ENCODE results near the gene SLC17A7.
"Not testable (repeated sequence)": the region's sequence is repeated elsewhere in the genome, so short reads cannot be mapped to it uniquely, and the experiment has no call there.

The SLC17A7 gene

DNA sequence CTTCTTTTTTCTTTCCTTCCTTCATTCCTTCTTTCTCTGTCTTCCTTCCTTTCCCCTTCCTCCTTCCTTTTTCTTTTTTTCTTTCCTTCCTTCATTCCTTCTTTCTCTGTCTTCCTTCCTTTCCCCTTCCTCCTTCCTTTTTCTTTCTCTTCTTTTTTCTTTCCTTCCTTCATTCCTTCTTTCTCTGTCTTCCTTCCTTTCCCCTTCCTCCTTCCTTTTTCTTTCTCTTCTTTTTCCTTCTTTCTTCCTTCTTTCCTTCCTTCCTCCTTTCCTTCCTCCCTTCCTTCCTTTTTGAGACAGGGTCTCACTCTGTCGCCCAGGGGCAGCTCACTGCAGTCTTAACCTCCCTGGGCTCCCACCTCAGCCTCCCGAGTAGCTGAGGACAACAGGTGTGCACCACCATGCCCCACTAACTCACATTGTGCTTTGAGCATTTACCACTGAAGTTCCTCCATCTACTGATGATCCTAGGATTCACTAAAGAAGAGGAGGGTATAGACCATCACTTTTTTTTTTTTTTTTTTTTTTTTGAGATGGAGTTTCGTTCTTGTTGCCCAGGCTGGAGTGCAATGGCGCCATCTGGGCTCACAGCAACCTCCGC lies 2.9 kb upstream of the SLC17A7 start:
- DNase-seq (ENCODE audit: low spot score): not testable (repeated sequence)

DNA sequence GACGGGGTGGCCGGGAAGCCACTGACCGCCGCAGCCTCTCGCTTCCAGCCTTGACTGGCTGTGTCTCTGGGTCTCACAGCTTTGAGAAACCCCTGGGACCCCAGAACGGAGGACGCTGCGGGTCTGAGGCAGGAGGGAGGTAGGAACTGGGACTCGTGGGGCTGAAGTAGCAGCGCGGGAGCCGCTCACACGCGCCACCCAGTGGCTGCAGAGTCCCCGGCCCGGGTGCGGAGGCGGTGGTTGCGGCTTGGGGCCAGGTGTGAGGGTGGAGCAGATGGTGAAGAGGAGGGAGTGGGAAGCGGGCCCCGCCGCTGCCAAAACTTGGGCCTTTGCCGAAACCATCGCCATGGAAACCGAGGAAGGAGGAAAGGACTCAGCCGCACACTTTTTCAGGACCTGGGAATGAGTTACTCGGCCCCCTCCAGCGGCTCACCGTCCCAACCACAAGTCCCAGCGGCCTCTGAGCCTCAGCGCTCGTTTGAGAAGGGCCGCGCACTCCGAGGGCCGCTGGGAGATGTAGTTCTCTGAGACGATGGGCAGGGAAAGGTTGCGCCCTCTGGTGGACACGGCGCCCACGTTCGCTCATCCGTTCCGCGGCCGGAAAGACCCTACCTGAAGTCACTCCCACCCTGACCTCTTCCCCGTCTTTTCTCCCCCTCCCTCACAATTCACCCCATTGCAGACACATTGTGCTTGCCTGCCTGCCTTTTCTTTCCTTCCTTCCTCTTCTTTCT lies 2.2 kb upstream of the SLC17A7 start:
- peak; percentile 87 for DNase-seq (ENCODE audit: low spot score)

DNA sequence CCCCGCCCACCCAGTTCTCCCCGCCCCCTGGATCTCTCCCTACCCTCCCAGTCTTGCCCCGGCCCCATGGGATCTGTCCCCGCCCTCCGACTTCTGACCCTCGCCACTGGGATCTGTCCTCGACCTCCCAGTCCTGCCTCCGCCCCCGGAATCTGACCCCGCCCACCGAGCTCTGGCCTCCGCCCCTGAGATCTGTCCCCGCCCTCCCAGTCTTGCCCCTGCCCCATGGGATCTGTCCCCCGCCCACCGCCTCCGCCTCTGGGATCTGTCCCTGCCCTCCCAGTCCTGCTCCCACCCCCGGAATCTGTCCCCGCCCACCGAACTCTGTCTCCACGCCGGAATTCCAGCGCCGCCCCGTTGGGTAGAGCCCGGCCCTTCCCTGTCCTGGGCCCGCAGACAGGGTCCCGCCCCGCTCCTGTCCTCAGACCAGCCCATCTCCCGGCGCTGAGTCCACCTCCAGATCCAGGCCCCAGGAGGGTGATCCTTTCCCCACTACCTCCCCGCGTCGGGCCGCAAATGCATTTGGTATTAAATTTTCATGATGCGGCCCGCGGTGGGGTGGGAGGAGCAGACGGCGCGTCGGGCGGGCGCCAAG lies 1.5 kb upstream of the SLC17A7 start:
- DNase-seq (ENCODE audit: low spot score): peak; percentile 90

DNA sequence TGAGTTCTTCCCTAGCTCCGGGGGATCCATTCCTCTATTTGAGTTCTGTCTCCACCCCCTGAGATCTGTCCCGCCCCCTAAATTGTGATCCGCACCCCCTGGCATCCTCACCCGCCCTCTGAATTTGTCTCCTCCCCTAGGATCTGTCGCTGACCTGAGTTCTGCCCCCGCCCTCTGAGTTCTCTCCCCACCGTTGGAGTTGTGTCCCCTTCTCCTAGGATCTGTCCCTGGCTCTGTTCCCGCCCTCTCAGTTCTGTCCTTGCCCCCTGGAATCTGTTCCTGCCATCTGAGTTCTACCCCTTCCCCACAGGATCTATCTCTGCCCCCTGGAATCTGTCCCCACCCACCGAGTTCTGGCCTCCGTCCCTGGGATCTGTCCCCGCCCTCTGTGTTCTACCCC lies 1.0 kb upstream of the SLC17A7 start:
- no peak for DNase-seq (ENCODE audit: low spot score)

DNA sequence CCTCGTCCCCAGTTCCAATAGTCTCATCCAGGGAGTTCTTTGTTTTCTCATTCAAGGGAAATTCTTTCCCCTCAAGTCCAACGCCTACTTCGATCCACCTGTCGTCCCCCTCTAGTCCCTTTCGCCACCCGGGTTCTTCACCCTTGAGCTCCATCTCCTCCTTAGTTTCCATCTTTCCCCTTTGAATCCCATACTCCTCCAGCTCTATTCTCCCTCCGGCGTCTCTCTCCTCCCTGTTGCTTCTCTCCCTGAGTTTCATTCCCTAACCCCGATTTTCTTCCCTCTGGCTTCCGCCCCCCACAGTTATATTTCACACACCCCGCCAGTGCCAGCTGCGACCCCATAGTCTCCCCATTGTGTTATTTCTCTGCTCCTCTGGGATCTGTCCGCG lies 628 bp upstream of the SLC17A7 start:
- no peak for DNase-seq (ENCODE audit: low spot score)

DNA sequence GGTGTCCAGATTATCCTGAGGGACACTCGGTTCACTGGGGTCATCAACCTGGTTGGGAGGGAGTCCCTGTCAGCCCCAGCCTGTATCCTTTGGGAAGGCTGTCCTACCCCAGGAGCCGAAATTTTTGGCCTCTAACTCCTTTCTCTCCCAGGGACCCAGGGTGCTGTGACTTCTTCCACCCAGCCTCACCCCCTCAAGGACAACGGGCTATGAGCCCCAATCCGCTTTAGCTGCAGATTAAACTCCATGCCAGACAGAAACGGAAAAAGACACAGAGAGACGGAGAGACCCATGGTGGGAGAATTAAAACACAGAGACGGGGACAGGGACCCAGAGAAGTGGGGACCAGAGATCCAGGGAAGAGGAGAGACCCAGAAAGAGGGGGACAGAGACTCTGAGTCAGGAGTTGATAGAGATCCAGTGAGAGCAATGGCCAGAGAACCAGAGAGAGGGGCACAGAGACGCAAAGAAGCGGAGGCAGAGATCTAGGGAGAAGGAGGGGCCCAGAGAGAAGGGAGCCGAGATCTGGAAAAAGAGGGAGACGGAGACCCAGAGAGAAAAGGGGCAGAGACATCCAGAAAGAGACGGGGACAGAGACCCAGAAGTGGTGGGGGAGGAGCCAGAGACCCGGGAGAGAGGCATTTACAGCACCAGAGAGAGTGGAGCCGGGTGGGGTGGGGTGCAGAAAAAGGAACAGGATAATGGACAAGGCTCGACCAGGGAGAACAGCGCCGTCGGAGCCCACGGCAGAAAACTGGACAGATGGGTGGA lies 703 bp downstream of the SLC17A7 start:
- DNase-seq (ENCODE audit: low spot score): no peak

DNA sequence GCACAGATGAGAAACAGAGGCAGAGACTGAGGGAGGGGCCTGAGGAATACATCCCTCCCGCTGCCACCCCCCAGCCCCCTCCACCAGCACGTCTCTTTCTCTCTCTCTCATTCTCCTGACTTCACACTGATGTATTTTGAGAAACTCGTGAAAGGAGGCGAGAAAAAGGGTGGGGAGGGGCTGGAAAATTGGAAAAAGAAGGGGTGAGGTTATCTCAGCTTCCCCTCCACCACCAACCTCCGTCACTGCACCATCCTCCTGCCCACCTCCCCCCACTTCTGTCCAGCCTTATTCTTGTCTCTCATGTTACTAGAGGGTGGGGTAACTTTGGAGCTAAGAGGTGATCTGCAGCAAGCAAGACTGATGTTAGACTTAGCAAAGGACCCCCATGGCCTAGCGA lies 1.5 kb downstream of the SLC17A7 start:
- no peak for DNase-seq (ENCODE audit: low spot score)

DNA sequence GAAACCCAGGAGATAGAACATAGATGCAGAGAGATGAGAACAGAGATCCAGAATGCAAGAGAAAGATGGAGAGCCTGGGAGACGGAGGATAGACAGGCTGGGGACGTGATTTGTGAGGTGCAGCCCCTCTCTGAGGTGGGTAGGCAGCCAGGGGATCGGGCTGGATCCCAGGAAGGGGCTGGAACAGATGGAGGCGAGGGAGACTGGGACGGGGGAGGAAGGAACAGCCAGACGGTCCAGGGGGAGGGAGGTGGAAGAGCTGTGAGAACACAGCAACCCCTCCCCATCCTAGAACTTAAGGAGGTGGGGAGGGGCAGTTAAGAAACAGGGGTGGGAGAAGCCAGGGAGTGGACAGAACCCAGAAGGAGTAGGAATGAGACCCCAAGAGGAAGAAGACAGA lies 3.1 kb downstream of the SLC17A7 start:
- no peak for DNase-seq (ENCODE audit: low spot score)

DNA sequence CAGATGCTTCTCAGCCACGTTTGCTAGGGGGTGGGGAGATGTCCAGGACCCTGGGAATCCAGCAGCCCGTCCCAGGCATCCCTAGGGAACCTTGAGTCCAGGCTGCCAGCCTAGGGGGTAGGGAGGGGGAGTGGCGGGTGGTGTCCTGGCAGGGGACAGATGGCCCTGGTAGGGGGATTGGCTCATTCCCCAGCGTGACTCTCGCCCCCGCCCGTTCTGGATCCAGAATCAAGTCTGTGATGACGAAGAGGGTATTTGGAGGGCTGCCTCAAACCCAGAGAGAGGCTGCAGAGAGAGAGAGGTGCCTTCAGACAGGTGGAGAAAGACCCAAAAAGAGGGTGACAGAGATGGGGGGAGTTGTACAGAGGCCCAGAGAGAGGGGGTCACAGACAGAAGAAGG lies 4.1 kb downstream of the SLC17A7 start:
- peak; percentile 82 for DNase-seq (ENCODE audit: low spot score)

DNA sequence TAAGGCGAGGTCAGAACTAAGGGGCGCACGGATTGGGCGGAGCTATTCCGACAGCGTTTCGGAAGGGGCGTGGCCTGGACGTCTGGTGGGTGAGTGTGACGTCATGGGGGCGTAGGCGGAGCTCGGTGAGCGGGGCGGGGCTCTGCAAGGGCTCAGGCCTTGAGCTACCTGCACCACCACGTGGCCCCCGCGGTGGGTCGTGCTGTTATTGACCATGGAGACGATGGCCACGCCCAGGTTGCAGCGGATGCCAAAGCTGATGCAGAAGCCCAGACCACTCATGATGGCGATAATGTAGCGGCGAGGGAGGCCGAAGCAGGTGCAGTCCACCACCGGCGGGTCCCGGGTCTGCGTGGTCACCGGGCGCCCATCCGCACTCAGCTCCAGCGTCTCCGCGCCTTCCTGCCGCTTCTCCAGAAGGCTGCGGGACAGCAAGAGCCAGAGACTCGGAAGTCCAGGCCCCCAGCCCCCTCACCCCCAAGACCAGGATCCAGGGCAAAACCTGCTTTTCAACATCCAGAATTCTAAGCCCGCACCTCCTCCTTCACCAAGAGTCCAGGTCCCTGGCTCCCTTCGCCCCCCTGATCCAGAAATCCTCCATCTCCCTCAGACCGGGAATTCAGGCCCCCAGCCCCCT lies 4.8 kb downstream of the SLC17A7 start:
- no peak for DNase-seq (ENCODE audit: low spot score)

DNA sequence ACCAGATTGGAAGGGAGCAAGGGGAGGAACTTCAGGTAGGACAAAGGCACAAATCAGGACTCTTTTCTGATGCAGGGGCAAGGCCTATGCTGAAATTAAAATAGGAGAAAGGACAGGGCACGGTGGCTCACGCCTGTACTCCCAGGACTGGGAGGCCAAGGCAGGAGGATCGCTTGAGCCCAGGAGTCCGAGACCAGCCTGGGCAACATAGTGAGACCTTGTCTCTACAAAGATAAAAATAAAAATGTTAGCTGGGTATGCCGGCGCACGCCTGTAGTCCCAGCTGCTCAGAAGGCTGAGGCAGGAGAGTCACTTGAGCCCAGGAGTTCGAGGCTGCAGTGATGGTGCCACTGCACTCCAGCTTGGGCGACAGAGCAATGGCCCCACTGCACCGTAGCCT lies 5.7 kb downstream of the SLC17A7 start:
- no peak for DNase-seq (ENCODE audit: low spot score)

DNA sequence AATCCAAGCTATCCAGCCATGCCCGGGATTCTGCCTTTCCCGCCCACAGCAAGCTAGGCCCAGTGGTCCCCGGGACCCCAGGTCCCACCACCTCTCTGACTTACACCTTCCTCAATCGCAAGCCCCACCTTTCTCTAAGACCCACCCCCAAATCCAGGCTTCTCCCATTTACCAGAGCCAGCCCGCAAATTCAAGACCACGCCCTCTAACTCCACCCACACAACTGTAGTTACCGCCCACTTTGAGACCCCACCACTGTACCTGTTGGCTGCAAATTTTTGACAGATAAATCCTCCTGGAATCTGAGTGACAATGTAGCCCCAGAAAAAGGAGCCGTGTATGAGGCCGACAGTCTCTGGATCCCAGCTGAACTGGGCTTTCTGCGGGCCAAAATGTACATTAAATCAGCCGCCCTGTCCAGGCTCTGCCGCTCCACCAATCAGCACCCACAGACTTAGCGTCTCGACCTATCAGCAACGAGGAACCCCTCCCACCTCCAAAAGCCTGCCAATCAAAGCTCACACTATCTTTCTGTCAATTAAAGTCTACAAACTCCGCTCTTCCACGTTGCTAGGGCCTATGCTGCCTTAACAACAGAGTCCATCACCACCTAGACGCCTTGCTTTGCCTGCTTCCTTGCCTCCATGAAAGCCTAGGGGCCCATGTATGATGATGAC lies 6.3 kb downstream of the SLC17A7 start:
- no peak for DNase-seq (ENCODE audit: low spot score)

DNA sequence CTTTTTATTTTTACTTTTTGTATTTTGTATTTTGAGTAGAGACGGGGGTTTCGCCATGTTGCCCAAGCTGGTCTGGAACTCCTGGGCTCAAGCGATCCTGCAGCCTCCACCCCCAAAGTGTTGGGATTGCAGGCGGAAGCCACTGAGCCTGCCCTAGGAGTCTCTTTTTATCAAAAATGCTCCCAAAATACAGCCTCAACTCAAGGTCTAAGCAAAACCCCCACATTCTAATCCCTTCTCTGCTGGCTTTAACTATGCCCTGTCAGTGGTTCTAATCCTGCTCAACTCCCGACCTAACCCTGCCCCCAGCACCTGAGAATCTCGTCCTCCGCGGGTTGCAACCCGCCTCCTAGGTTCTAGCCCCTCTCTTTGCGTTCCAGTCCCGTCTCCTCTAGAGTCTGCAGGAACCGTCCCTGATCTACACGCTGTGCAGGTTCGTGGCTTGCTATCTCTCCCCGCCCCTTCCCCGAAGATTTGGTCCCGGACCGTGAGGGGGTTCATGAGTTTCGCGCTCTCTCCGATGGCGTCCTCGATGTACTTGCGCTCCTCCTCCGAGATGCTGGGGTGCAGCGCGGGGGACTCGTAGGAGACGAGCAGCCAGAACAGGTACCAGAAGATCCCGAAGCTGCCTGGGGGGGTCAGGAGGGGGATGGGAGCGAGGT lies 8.0 kb downstream of the SLC17A7 start:
- DNase-seq (ENCODE audit: low spot score): no peak

DNA sequence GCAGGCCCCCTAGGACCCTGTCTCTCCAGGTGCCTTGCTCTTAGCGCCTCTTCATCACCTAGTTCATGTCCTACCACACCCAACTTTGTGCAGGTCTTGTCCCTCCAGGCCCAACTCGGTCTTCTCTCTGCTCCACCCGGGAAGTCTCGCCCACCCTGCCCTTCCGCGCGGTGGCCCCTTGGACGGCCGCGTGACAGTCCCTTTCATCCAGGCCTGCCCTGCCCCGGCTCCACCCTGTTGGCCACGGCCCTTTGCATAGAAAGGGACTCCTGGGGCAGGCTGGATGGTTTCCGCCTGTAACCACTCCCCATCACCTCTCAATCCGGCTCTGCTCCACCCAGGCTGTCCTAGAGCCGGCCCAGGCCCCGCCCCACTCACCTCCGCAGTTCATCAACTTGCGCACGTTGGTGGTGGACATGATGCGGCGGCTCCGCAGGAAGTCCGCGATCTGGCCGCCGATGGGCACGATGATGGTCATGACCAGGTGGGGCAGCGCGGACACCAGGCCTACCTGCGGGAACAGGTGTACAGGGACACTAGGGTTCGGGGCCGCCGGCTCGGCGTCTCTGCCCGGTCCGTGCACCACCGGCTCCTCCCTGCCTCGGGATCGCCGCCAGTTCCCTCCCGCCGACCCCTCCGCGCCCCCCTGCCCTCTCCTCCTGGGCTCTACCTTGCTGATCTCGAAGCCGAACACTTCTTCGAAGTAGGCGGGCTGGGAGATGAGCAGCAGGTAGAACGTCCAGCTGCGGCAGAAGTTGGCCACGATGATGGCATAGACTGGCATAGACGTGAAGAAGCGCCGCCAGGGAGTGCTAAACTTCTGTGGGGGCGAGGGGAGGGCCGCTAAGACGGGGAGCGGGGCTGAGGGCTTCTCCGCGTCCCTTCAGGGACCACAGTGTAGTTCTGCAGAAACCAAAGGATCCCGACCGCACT lies 8.9 kb downstream of the SLC17A7 start:
- DNase-seq (ENCODE audit: low spot score): no peak

DNA sequence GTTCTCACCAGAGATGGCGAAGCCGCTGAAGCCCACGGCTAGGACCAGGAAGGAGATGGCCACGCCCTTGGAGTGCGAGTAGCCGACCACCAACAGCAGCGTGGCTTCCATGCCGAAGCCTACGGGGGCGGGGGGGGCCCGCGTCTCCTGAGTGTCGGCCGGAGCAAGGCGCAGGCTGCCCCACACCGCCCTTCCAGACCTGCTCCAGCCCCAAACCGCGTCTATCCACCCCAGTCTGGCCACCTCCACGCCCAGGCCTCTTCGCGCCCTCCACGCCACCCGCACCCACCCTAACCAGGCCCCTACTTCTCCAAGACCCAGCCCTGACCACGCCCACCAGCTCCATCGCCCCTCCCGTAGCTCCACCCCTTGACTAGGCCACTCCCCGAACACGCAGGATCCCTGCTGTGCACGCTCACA lies 10.0 kb downstream of the SLC17A7 start:
- DNase-seq (ENCODE audit: low spot score): no peak

DNA sequence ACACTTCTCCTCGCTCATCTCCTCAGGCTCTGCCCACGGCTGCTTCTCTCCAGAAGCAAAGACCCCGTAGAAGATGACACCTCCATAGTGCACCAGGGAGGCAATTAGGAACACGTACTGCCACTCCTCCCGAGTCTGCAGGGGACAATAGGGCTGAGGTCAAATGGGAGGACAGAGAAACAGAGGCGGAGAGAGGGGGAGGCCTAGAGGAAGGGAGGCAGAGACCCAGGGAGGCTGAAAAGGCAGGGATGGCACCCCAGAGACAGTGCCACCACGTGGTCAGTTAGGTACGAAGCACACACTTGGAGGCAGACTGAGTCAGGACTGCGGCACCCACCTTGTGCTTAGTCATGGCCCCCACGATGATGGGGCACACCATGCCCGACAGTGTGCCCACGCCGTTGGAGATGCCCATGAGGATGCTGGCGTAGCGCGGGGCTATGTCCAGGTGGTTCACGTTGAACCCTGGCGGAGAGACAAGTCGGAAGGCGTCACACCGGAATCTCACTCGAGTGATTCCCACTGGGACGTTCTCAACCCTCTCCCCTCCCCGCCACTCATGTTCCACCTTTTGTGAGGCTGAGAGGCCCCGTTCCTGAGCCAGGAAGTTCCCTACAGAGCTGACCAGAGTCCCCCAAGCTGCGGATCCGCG lies 10.5 kb downstream of the SLC17A7 start:
- DNase-seq (ENCODE audit: low spot score): no peak

DNA sequence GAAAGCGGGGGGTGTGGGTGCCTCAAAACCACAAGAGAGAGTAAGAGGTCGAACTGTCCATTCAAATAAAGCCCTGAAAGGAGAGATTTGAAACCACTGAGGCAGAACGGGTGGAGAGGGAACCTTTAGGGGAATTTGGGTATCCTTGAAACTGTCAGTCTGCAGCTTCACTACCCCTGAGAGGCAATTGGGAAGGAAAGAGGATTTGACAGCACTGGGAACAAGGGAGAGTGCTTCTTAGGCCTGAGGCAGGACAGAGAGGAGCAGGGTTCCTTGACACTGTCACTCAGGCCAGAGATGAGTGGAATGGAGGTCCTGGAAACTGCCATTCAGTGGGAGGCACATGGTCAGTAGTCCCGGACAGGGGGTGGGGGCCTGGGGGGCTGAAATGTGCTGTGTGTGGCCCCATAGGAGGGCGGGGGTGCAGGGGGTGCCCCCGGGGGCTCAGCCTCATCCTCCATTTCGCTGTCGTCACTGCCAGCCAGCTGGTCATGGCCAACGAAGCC lies 11.1 kb downstream of the SLC17A7 start:
- DNase-seq (ENCODE audit: low spot score): no peak

DNA sequence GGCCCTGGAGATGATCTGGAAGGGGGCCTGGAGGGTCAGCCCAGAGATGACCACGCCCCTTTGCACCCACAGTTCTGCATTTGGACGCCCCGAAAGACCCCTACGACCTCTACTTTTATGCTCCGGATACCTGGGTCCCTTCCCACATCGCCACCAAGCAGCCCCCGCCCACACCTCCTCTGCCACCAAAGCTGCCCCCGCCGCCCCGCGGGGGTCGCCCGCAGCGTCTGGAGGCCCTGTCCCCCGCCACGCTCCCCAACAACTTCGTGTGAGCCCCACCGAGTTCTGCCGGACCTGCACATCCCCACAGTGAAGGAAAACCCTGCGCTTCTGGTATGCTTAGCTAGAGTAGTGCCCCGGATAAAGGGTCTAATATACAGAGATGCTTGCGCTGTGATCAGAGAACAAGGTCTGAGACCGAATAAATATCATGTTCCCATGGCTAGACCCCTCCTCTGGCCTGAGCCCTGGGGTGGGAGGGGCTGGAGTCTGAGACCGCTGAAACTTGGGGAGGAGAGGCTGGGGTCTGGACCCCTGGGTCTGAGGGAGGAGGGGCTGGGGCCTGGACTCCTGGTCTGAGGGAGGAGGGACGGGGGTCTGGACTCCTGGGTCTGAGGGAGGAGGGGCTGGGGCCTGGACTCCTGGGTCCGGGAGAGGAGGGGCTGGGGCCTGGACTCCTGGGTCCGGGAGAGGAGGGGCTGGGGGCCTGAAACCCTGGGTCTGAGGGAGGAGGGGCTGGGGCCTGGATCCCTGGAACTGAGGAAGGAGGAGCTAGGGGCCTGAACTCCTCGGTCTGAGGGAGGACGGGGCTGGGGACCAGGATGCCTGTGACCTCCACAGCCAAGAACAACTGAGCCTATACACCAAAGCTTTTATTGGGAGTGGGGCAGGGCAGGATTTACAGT lies 12.5 kb downstream of the SLC17A7 start:
- no peak for DNase-seq (ENCODE audit: low spot score)

Data from D341Med (cell line).